CD14-positive monocyte (primary cell): ENCODE data around the gene ZNF277. TPM values are rescaled to one million over a fixed set of nuclear protein-coding genes. Genes with fewer than 3 reads are reported as not detected.

Experiments
- DNase-seq, 3 donors: peaks; one replicate each; pipeline ENCODE4 v3.0.0-alpha.2; 2011 to 2022
- H2AFZ ChIP-seq: 2 replicates; pipeline ENCODE4 v1.6.0; 2012; ENCODE audit warnings: mild to moderate bottlenecking, low read depth, low read length, inconsistent platforms; ENCODE audit not compliant: insufficient read depth, poor library complexity, severe bottlenecking
- H3K27ac ChIP-seq, 2 donors: 1 replicate in 1 of 2; 2 replicates in 1 of 2; pipeline ENCODE4 v1.5.1; 2012 to 2013; ENCODE audit warnings: low read length in 2 of 2, control low read depth in 1 of 2, inconsistent platforms in 1 of 2, low read depth in 1 of 2, mild to moderate bottlenecking in 1 of 2
- H3K27me3 ChIP-seq, 2 donors: one replicate each; pipeline versions ENCODE4 v1.6.0 to v1.6.1; 2011 to 2013; ENCODE audit warnings: low read length in 2 of 2; ENCODE audit not compliant: control insufficient read depth in 2 of 2, insufficient read depth in 2 of 2
- H3K36me3 ChIP-seq, 2 donors: replicated peaks in 1 of 2; 1 replicate in 1 of 2; 2 replicates in 1 of 2; pipeline versions ENCODE4 v1.5.1 to v1.6.1; 2012 to 2013; ENCODE audit warnings: low read length in 2 of 2, control low read depth in 1 of 2, inconsistent platforms in 1 of 2, mild to moderate bottlenecking in 1 of 2; ENCODE audit not compliant: insufficient read depth in 2 of 2, control insufficient read depth in 1 of 2
- H3K4me1 ChIP-seq, 2 donors: 1 replicate in 1 of 2; 2 replicates in 1 of 2; pipeline versions ENCODE4 v1.5.1 to v1.6.1; 2012 to 2013; ENCODE audit warnings: low read length in 2 of 2, control low read depth in 1 of 2, inconsistent platforms in 1 of 2, mild to moderate bottlenecking in 1 of 2, moderate library complexity in 1 of 2; ENCODE audit not compliant: insufficient read depth in 2 of 2, control insufficient read depth in 1 of 2
- H3K4me2 ChIP-seq: replicated peaks from 2 replicates; pipeline ENCODE3; 2012; ENCODE audit warnings: low read length, moderate library complexity, mild to moderate bottlenecking; ENCODE audit not compliant: poor library complexity, severe bottlenecking; ENCODE audit errors: extremely low read depth
- H3K4me3 ChIP-seq, 3 experiments: fragments of 200-600 bp in 1 of 3; sonication (generic) in 1 of 3; replicated peaks in 1 of 3; 1 replicate in 2 of 3; 2 replicates in 1 of 3; pipeline ENCODE4 v1.5.1; 2011 to 2013; ENCODE audit warnings: low read length in 3 of 3, mild to moderate bottlenecking in 3 of 3, control low read depth in 2 of 3, low read depth in 2 of 3, inconsistent platforms in 1 of 3, moderate library complexity in 1 of 3
- H3K79me2 ChIP-seq: 2 replicates; pipeline ENCODE4 v1.6.0; 2012; ENCODE audit warnings: mild to moderate bottlenecking, control low read depth, inconsistent platforms, low read length, moderate library complexity; ENCODE audit not compliant: insufficient read depth
- H3K9ac ChIP-seq: 2 replicates; pipeline ENCODE4 v1.6.0; 2017; ENCODE audit warnings: low read length, mild to moderate bottlenecking; ENCODE audit not compliant: insufficient read depth, poor library complexity, severe bottlenecking
- H3K9me3 ChIP-seq, 2 donors: replicated peaks in 1 of 2; 1 replicate in 1 of 2; 2 replicates in 1 of 2; pipeline versions ENCODE4 v1.5.1 to v1.6.1; 2012 to 2013; ENCODE audit warnings: low read length in 2 of 2, control low read depth in 1 of 2; ENCODE audit not compliant: control insufficient read depth in 1 of 2, insufficient read depth in 1 of 2
- H4K20me1 ChIP-seq: 2 replicates; pipeline ENCODE4 v1.6.0; 2012; ENCODE audit warnings: mild to moderate bottlenecking, low read length, control low read depth, moderate library complexity; ENCODE audit not compliant: insufficient read depth
- H3K27ac Mint-ChIP-seq, 7 donors: one replicate each; pipeline ENCODE4 v1.8.0; 2020; ENCODE audit warnings: mild to moderate bottlenecking in 7 of 7, mixed read lengths in 7 of 7, moderate library complexity in 6 of 7, inconsistent platforms in 2 of 7
- H3K27me3 Mint-ChIP-seq, 3 donors: one replicate each; pipeline ENCODE4 v1.8.0; 2021 to 2022; ENCODE audit warnings: low read depth in 3 of 3, mild to moderate bottlenecking in 3 of 3, mixed read lengths in 3 of 3, moderate library complexity in 3 of 3, inconsistent platforms in 1 of 3
- H3K36me3 Mint-ChIP-seq, 2 donors: one replicate each; pipeline ENCODE4 v1.8.0; 2020; ENCODE audit warnings: mixed read lengths in 2 of 2, inconsistent platforms in 1 of 2, mild to moderate bottlenecking in 1 of 2
- H3K4me1 Mint-ChIP-seq: one replicate; pipeline ENCODE4 v1.8.0; 2020; ENCODE audit warnings: mild to moderate bottlenecking, mixed read lengths
- H3K4me3 Mint-ChIP-seq, 2 donors: one replicate each; pipeline ENCODE4 v1.8.0; 2020; ENCODE audit warnings: mild to moderate bottlenecking in 2 of 2, mixed read lengths in 2 of 2, moderate library complexity in 1 of 2
- H3K9me3 Mint-ChIP-seq, 7 donors: one replicate each; pipeline ENCODE4 v1.8.0; 2020 to 2022; ENCODE audit warnings: mixed read lengths in 7 of 7, mild to moderate bottlenecking in 6 of 7, moderate library complexity in 6 of 7, inconsistent platforms in 2 of 7
- WGBS: methylation state at CpG from one replicate; pipeline ENCODE4 v1.1.5; 2013; ENCODE audit warnings: missing lambda C conversion rate; ENCODE audit not compliant: insufficient coverage; 5-methylcytosine and 5-hydroxymethylcytosine counted together
- intact Hi-C, 2 donors: fragments of 100-400 bp; cut with micrococcal nuclease; formaldehyde crosslinking; loops; one replicate each; pipeline versions ENCODE4 v1.15.0 to v1.15.1; 2023
- polyA plus RNA-seq, 3 donors: library from polyadenylated mRNA; depleted of rRNA in 1 of 3; unstranded in 2 of 3; stranded (reverse) in 1 of 3; fragments of 300-500 nt in 2 of 3; fragments of >200 nt in 1 of 3; fragmentation: Illumina TruSeq in 2 of 3; gene quantifications; 1 replicate in 2 of 3; 2 replicates in 1 of 3; pipeline ENCODE4 v1.2.3, GENCODE V29; 2012 to 2021
- TF ChIP-seq, protein P1 (sequence below): fragments of 200-600 bp; IDR thresholded peaks from one replicate; pipeline ENCODE4 v1.8.0; 2022; ENCODE audit warnings: antibody characterized with exemption, mild to moderate bottlenecking

ZNF277 gene
- polyA plus RNA-seq, 3 donors: 17.5 to 20.7 (median 20.0) TPM

DNA sequence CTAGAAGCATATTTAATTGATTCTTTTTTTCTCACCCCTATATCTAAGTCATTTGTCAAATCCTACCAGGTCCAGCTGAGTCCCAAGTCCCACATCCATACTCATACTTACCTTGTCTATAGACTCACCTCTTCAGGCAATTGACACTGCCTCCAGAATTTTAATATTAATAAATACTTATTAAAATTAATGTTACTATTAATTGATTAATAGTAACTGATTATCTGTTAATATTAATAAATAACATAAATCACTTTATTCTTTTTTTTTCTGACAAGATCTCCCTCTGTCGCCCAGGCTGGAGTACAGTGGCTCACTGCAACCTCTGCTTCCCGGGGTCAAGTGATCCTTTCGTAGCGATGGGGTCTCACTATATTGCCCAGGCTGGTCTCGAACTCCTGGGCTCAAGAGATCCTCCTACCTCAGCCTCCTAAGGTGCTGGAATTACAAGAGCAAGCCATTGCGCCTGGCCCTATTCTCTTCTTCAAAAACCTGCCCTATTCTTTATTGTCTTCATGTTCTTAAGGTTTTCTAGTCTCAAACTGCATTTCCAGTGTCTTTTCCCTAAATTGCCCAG, 94.4 kb downstream of the ZNF277 start:
- Histone ChIP-seq H3K9me3 (no peaks in the 10 kb centered on the region), H3K4me3 (no peak overlapping the region), H3K27me3 (no peaks in the 10 kb centered on the region), H3K9ac (no peak overlapping the region), H2AFZ (no peak overlapping the region), H3K27ac (no peak overlapping the region), H3K4me2 (no peak overlapping the region), H3K4me1 (no peaks in the 10 kb centered on the region), H3K79me2 (no peaks in the 10 kb centered on the region), H4K20me1 (no peaks in the 10 kb centered on the region), H3K36me3 (peaks cover 12 to 35% of the 10 kb centered on the region in 2 donors)
- Mint-ChIP-seq H3K36me3 (peaks cover 40 to 54% of the 10 kb centered on the region in 2 donors), H3K9me3 (no peaks in the 10 kb centered on the region), H3K27ac (no peak overlapping the region), H3K27me3 (no peaks in the 10 kb centered on the region), H3K4me3 (no peak overlapping the region), H3K4me1 (peaks cover 1% of the 10 kb centered on the region)
- TF ChIP-seq, protein P1, sequence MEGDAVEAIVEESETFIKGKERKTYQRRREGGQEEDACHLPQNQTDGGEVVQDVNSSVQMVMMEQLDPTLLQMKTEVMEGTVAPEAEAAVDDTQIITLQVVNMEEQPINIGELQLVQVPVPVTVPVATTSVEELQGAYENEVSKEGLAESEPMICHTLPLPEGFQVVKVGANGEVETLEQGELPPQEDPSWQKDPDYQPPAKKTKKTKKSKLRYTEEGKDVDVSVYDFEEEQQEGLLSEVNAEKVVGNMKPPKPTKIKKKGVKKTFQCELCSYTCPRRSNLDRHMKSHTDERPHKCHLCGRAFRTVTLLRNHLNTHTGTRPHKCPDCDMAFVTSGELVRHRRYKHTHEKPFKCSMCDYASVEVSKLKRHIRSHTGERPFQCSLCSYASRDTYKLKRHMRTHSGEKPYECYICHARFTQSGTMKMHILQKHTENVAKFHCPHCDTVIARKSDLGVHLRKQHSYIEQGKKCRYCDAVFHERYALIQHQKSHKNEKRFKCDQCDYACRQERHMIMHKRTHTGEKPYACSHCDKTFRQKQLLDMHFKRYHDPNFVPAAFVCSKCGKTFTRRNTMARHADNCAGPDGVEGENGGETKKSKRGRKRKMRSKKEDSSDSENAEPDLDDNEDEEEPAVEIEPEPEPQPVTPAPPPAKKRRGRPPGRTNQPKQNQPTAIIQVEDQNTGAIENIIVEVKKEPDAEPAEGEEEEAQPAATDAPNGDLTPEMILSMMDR: no peak
- no peak for DNase-seq
- intact Hi-C loops: no loop called here
- WGBS: 100% methylated on average over 4 of the region's 6 CpGs

- TF ChIP-seq, protein P1: no peak
- Histone ChIP-seq H4K20me1 (no peaks in the 10 kb centered on the region), H3K4me2 (no peak overlapping the region), H3K9me3 (no peaks in the 10 kb centered on the region), H3K9ac (no peak overlapping the region), H3K4me3 (no peak overlapping the region), H3K79me2 (no peaks in the 10 kb centered on the region), H3K27me3 (no peaks in the 10 kb centered on the region), H3K36me3 (peaks cover 7 to 32% of the 10 kb centered on the region in 2 donors), H3K27ac (no peak overlapping the region), H2AFZ (no peak overlapping the region), H3K4me1 (no peaks in the 10 kb centered on the region)
- H3K9me3 Mint-ChIP-seq: peaks cover 0 to 4% (median 0%) of the 10 kb centered on the region in 7 donors
- H3K4me3 Mint-ChIP-seq: no peak overlapping the region
- intact Hi-C loops: no loop called here
- no peak overlapping the region for H3K27ac Mint-ChIP-seq
- no peak for DNase-seq
- H3K36me3 Mint-ChIP-seq: peaks cover 35 to 56% of the 10 kb centered on the region in 2 donors
- no CpG with 5 or more reads among the region's 2 CpGs for WGBS
- peaks cover 1% of the 10 kb centered on the region for H3K4me1 Mint-ChIP-seq
- H3K27me3 Mint-ChIP-seq: no peaks in the 10 kb centered on the region
Observed at GRCh38 chr7:112302566-112302965, 96.1 kb downstream of the ZNF277 start.
